HG03460 (cell line): ENCODE measurements around the gene NBEAL1.
"Not testable (repeated sequence)": the region's sequence is repeated elsewhere in the genome, so short reads cannot be mapped to it uniquely, and the experiment has no call there.

Source experiments
- ATAC-seq: cut with Tn5 transposase; IDR thresholded peaks from one replicate; pipeline ENCODE4 v1.9.1; 2021; ENCODE audit not compliant: unreplicated experiment

NBEAL1 gene

DNA sequence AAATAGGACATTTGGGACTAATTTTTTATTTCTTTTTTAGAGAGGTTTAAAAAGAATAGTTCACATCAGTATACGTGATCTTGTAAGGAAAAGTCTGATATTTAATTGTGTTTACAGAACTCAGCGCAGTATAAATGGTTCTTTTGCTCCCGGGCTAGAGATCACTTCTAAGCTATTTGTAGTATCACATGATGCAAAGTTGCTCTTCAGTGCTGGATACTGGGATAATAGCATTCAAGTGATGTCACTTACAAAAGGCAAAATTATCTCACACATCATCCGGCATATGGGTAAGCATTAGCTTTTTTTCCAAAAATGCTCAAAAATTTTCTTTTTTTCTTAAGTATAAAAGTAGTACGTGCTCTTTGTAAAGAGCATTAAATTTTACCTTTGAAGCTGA, 186.8 kb downstream of the NBEAL1 start:
- ATAC-seq, result no peak

GRCh38 chr2:203209538-203209937, 194.9 kb downstream of the NBEAL1 start:
- no peak for ATAC-seq

- no peak for ATAC-seq
These were observed 210.9 kb downstream of the NBEAL1 start for GRCh38 chr2:203225423-203226039.

DNA sequence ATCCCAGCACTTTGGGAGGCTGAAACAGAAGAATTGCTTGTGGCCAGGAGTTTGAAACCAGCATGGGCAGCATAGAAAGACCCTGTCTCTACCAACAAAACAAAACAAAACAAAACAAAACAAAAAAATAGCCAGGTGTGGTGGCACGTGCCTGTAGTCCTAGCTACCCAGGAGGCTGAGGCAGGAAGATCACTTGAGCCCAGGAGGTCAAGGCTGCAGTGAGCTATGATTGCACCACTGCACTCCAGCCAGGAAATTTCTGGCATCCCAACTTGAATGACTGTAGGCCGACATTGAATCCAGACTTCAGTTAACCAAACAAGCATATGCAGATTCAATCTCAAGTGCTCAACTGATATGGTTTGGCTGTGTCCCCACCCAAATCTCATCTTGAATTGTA, 215.0 kb downstream of the NBEAL1 start:
- ATAC-seq, result not testable (repeated sequence)

DNA sequence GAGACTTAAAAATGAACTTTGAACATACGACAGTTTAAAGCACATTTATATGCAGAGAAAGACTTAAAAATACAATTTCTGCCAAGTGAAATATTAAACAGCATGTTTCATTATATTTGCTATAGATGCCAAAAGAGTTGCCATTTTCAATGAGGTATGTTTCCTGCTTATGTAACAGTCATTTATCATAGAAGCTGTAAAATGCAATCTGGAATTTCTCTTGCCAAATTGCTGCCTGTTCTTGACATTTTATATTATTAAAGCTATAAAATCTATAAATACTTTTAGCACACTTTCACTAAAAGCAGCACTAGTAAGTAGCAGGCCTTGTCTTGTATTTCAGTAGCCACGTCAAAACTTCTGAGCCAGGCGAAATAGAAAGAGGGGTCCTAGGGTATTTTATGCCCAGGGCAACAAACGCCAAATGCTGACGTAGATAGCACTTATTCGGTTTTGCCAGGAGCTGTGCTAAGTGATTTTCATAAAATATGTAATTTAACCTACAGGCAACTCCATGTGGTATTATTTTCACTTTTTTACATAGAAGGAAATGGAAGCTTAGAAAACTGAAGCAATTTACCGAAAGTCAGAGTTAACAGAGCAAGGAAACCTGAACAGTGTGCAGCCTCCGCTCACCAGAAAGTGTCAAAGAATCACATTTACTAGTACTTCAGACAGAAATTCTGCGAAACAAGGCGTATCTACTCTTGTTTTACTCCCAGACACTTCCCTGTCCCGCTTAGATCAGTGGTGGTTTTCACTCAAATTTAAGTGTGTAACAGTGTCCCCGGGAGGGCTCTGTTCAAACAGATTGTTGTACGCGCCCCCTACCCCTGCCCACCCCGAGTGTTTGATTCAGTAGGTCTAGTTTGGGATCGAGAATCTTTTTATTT, 222.9 kb downstream of the NBEAL1 start:
- no peak for ATAC-seq

GRCh38 chr2:203238292-203238703, 223.6 kb downstream of the NBEAL1 start:
- ATAC-seq, result no peak

- peak; percentile 88 for ATAC-seq
These were observed 224.2 kb downstream of the NBEAL1 start, which contains the start of gene CYP20A1 for GRCh38 chr2:203238704-203239526. TSS of gene CYP20A1 (plus strand) at chr2:203239018. CDS start at chr2:203239063, 45 bp downstream.

- ATAC-seq, result no peak
These were observed 225.8 kb downstream of the NBEAL1 start for GRCh38 chr2:203240491-203240890.

DNA sequence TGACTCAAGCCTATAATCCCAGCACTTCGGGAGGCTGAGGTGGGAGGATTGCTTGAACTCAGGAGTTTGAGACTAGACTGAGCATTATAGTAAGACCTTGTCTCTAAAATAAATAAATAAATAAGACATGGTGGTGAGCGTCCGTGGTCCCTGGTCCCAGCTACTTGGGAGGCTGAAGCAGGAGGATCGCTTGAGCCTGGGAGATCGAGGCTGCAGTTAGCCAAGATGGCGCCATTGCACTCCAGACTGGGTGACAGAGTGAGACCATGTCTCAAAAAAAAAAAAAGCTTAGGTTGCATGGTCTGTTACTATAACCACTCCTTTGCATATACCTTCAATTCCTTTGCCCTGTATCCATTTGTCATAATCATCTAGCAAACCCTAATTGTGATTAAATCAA, 227.8 kb downstream of the NBEAL1 start:
- no peak for ATAC-seq

- no peak for ATAC-seq
These were observed 232.0 kb downstream of the NBEAL1 start for GRCh38 chr2:203246646-203247045.

- ATAC-seq, result no peak
These were observed 238.1 kb downstream of the NBEAL1 start for GRCh38 chr2:203252818-203253217.

DNA sequence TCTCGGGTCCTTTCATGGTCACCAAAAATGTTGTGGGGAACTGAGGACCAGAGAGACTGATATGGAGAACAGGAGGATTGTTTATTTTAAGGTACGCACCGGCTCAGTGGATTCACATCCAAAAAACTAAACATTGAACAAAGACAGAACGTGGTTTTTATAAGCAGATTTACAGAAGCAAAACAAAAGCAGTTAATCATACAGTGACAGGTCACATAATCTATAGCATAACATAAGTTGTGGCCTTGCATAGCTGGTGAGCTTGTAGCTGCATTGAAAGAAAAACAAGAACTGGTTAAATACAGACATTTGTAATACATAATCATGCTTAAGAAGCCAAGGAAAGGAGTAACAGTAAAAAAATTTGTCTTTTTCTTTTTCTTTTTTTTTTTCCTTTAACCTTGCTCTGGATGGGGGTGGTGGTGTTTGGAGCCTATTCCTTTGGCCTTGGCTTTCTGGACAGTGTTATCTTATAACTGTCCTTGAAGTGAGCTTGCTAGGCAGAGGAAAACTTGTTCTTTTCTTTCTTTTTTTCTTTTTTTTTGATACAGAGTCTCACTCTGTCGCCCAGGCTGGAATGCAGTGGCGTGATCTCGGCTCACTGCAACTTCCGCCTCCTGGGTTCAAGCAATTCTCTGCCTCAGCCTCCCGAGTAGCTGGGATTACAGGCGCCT, 238.9 kb downstream of the NBEAL1 start:
- not testable (repeated sequence) for ATAC-seq

DNA sequence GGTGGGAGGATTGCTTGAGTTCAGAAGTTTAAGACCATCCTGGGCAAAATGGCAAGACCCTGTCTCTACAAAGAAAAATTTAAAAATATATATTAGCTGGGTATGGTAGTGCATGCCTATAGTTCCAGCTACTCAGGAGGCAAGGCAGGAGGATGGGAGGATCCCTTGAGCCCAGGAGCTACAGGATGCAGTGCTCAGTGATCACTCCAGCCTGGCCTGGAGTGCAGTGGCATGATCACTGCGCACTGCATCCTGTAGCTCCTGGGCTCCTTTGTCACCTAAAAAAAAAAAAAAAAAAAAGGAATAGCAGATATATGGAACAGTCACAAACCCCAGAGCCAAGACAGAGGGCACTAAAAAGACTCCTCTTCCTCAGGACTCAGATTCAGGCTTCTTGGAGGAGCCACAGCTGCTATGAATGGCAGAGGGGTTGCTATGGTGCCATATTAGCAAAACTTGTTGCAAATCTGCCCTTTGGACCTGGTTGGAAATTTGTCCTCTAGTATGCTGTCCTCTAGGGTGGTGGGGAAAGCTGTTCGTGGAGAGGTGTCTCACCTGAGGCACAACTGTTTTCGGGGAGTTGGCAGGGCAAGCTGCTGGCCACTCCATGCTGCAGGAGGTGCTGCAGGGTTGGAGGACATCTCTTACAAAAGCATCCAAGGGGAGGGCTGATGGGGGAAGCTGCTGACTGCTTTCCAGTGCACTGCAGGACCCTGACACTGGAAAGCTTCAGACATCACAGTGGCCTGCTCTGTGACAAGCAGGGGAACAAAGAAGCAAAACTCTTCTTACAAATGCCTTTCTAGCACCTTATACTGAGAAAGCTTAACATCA, 246.9 kb downstream of the NBEAL1 start:
- ATAC-seq, result no peak
